Measurements from ENCODE around the gene PTHLH.

Gene PTHLH

GRCh38 chr12:27975222-27976136 lies 2.9 kb upstream of the PTHLH start:
- in situ Hi-C loops (cut with MboI; ENCODE audit: low sequenced_read_pairs) = no loop called here

- in situ Hi-C loops (cut with MboI; ENCODE audit: low sequenced_read_pairs) = no loop called here
Measured at GRCh38 chr12:27974735-27975221, 2.2 kb upstream of the PTHLH start.

- in situ Hi-C loops (cut with MboI; ENCODE audit: low sequenced_read_pairs) = no loop called here
Measured at GRCh38 chr12:27973487-27973890, 956 bp upstream of the PTHLH start.

GRCh38 chr12:27971606-27972005 lies 927 bp downstream of the PTHLH start:
- in situ Hi-C loops (cut with MboI; ENCODE audit: low sequenced_read_pairs) = no loop called here

GRCh38 chr12:27971121-27971489 lies 1.4 kb downstream of the PTHLH start:
- in situ Hi-C loops (cut with MboI; ENCODE audit: low sequenced_read_pairs) = no loop called here

GRCh38 chr12:27970401-27971120 lies 2.0 kb downstream of the PTHLH start:
- in situ Hi-C loops (cut with MboI; ENCODE audit: low sequenced_read_pairs) = no loop called here

GRCh38 chr12:27969624-27970400 lies 2.7 kb downstream of the PTHLH start:
- in situ Hi-C loops (cut with MboI; ENCODE audit: low sequenced_read_pairs) = no loop called here

GRCh38 chr12:27968972-27969623 lies 3.4 kb downstream of the PTHLH start:
- in situ Hi-C loops (cut with MboI; ENCODE audit: low sequenced_read_pairs) = no loop called here

- in situ Hi-C loops (cut with MboI; ENCODE audit: low sequenced_read_pairs) = no loop called here
Measured at GRCh38 chr12:27967551-27968054, 4.9 kb downstream of the PTHLH start.

- in situ Hi-C loops (cut with MboI; ENCODE audit: low sequenced_read_pairs) = no loop called here
Measured at GRCh38 chr12:27966870-27967269, 5.7 kb downstream of the PTHLH start.

- in situ Hi-C loops (cut with MboI; ENCODE audit: low sequenced_read_pairs) = no loop called here
Measured at GRCh38 chr12:27965966-27966365, 6.6 kb downstream of the PTHLH start.

- in situ Hi-C loops (cut with MboI; ENCODE audit: low sequenced_read_pairs) = no loop called here
Measured at GRCh38 chr12:27965411-27965810, 7.1 kb downstream of the PTHLH start.

GRCh38 chr12:27964123-27964522 lies 8.4 kb downstream of the PTHLH start:
- in situ Hi-C loops (cut with MboI; ENCODE audit: low sequenced_read_pairs) = no loop called here

GRCh38 chr12:27960821-27961220 lies 11.7 kb downstream of the PTHLH start:
- in situ Hi-C loops (cut with MboI; ENCODE audit: low sequenced_read_pairs) = no loop called here

GRCh38 chr12:27958675-27959074 lies 13.9 kb downstream of the PTHLH start:
- in situ Hi-C loops (cut with MboI; ENCODE audit: low sequenced_read_pairs) = no loop called here

GRCh38 chr12:27957366-27957765 lies 15.2 kb downstream of the PTHLH start:
- in situ Hi-C loops (cut with MboI; ENCODE audit: low sequenced_read_pairs) = no loop called here

GRCh38 chr12:27953817-27954216 lies 18.7 kb downstream of the PTHLH start:
- in situ Hi-C loops (cut with MboI; ENCODE audit: low sequenced_read_pairs) = no loop called here

- in situ Hi-C loops (cut with MboI; ENCODE audit: low sequenced_read_pairs) = no loop called here
Measured at GRCh38 chr12:27953348-27953747, 19.2 kb downstream of the PTHLH start.

- in situ Hi-C loops (cut with MboI; ENCODE audit: low sequenced_read_pairs) = no loop called here
Measured at GRCh38 chr12:27952510-27952909, 20.0 kb downstream of the PTHLH start.

GRCh38 chr12:27951898-27952297 lies 20.6 kb downstream of the PTHLH start:
- in situ Hi-C loops (cut with MboI; ENCODE audit: low sequenced_read_pairs) = no loop called here
